ENCODE data around the gene TAF3. TPM values are rescaled to one million over a fixed set of nuclear protein-coding genes. Genes with fewer than 3 reads are reported as not detected.

Gene TAF3
- polyA plus RNA-seq, 1 of the 3 experiments (the other 2 are of a cell fraction), result 2.4 TPM

- Histone ChIP-seq H2AFZ (ENCODE audit: low read depth) (no peak overlapping the region), H3K4me2 (no peak overlapping the region), H3K79me2 (ENCODE audit: insufficient read depth) (peaks cover 85% of the 10 kb centered on the region), H3K4me3 (ENCODE audit: low read depth in 2 of 2, low read length in 1 of 2) (no peak overlapping the region), H3K36me3 (replicated peaks in 1 of 2; ENCODE audit: control insufficient read depth in 1 of 2, insufficient read depth in 2 of 2, low read length in 1 of 2) (peaks cover 39 to 47% of the 10 kb centered on the region in 2 experiments), H4K20me1 (ENCODE audit: insufficient read depth) (peaks cover 47% of the 10 kb centered on the region), H3K9ac (no peak overlapping the region), H3K9me3 (no peaks in the 10 kb centered on the region), H3K9me2 (no peaks in the 10 kb centered on the region), H3K27ac (ENCODE audit: low read depth in 2 of 2, low read length in 1 of 2) (no peak overlapping the region), H3K4me1 (ENCODE audit: control insufficient read depth in 1 of 2, insufficient read depth in 2 of 2, low read depth in 1 of 2, low read length in 1 of 2) (peaks cover under 1 to 19% of the 10 kb centered on the region in 2 experiments), H3K27me3 (ENCODE audit: insufficient read depth) (no peaks in the 10 kb centered on the region), H3F3A (replicated peaks; ENCODE audit: insufficient read depth) (peaks cover 41% of the 10 kb centered on the region)
- TF ChIP-seq RXRA (IDR thresholded peaks at IDR 0.05; ENCODE audit: borderline replicate concordance, low read depth) (no peak), GATA2 (CRISPR knock-in tag; IDR thresholded peaks at IDR 0.05) (no peak), RFX5 (IDR thresholded peaks at IDR 0.05; ENCODE audit: low read length) (no peak), FOSL2 (IDR thresholded peaks at IDR 0.05; ENCODE audit: borderline replicate concordance, low read depth) (no peak), EZH2phosphoT487 (IDR thresholded peaks at IDR 0.05; ENCODE audit: borderline replicate concordance, low read depth) (no peak), TCF12 (IDR thresholded peaks at IDR 0.05) (no peak), YY1 (IDR thresholded peaks at IDR 0.05; ENCODE audit: low read depth) (no peak), CTCF (IDR thresholded peaks at IDR 0.05) (no peak), IRF3 (IDR thresholded peaks at IDR 0.05; ENCODE audit: low read depth, low read length) (no peak), SIN3A (IDR thresholded peaks at IDR 0.05; ENCODE audit: borderline replicate concordance, low read depth, low read length) (no peak)
- TF ChIP-seq, protein P1, sequence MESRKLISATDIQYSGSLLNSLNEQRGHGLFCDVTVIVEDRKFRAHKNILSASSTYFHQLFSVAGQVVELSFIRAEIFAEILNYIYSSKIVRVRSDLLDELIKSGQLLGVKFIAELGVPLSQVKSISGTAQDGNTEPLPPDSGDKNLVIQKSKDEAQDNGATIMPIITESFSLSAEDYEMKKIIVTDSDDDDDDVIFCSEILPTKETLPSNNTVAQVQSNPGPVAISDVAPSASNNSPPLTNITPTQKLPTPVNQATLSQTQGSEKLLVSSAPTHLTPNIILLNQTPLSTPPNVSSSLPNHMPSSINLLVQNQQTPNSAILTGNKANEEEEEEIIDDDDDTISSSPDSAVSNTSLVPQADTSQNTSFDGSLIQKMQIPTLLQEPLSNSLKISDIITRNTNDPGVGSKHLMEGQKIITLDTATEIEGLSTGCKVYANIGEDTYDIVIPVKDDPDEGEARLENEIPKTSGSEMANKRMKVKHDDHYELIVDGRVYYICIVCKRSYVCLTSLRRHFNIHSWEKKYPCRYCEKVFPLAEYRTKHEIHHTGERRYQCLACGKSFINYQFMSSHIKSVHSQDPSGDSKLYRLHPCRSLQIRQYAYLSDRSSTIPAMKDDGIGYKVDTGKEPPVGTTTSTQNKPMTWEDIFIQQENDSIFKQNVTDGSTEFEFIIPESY (IDR thresholded peaks at IDR 0.05; ENCODE audit: borderline replicate concordance, low read depth), result no peak
- ChIA-PET POLR2A (no interaction called here), CTCF (interaction anchor here (0.6 kb wide), 2 partner anchors 17 to 18 kb away, joined by 3 read pairs; no protein-coding TSS in a partner anchor)
- WGBS (ENCODE audit: low lambda C conversion rate), result 89% methylated on average over 4 of the region's 4 CpGs
- DNase-seq, result peak; percentile 20
Measured at GRCh38 chr10:7795605-7796004, 22.7 kb upstream of the TAF3 start.

DNA sequence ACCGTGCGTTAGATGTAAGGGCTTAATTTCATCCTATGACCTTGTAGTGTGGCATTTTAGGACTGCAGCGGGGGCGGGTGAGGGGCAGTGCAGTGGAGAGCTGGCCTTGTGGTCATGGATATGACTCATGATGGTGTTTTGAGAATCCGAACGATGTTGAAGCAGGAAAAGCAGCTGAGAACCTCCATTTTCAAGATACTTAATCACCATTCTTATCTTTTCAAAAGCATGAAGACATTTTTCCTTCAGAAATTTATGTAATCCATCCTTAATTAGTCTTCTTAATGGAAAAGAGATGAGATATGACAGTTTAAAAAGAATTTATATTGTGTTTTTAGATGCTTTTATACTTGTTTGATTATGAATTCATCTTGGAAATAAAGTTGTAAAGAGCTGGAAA lies 20.7 kb upstream of the TAF3 start:
- H3K4me3 ChIP-seq (ENCODE audit: low read depth in 2 of 2, low read length in 1 of 2), result peak overlapping the region in 1 of 2 experiments; percentile 0; a peak in 1 of 4 replicates
- H4K20me1 ChIP-seq (ENCODE audit: insufficient read depth), result peaks cover 29% of the 10 kb centered on the region
- H2AFZ ChIP-seq (ENCODE audit: low read depth), result no peak overlapping the region
- H3K36me3 ChIP-seq (replicated peaks in 1 of 2; ENCODE audit: control insufficient read depth in 1 of 2, insufficient read depth in 2 of 2, low read length in 1 of 2), result peaks cover 50 to 62% of the 10 kb centered on the region in 2 experiments
- no peaks in the 10 kb centered on the region for H3K9me3 ChIP-seq
- H3K4me2 ChIP-seq, result peak overlapping the region; percentile 34
- H3K4me1 ChIP-seq (ENCODE audit: control insufficient read depth in 1 of 2, insufficient read depth in 2 of 2, low read depth in 1 of 2, low read length in 1 of 2), result peaks cover 0 to 18% of the 10 kb centered on the region in 2 experiments
- H3F3A ChIP-seq (replicated peaks; ENCODE audit: insufficient read depth), result peaks cover 35% of the 10 kb centered on the region
- no peaks in the 10 kb centered on the region for H3K27me3 ChIP-seq (ENCODE audit: insufficient read depth)
- peaks cover 70% of the 10 kb centered on the region for H3K79me2 ChIP-seq (ENCODE audit: insufficient read depth)
- POLR2A ChIA-PET, result no interaction called here
- H3K9ac ChIP-seq, result peak overlapping the region; percentile 36; the same call in 1 of the 2 replicates
- CTCF ChIA-PET, result interaction anchor here (1.1 to 1.3 kb wide), 2 partner anchors 10 to 11 kb away, joined by 3 to 4 read pairs; partner anchors contain the start of genes ATP5F1C and KIN
- DNase-seq, result peak; percentile 17
- H3K27ac ChIP-seq (ENCODE audit: low read depth in 2 of 2, low read length in 1 of 2), result peak overlapping the region; percentile 13 to 88; a peak in 3 of 4 replicates
- H3K9me2 ChIP-seq, result no peaks in the 10 kb centered on the region
- 19% methylated on average over 6 of the region's 6 CpGs for WGBS (ENCODE audit: low lambda C conversion rate)
- TF ChIP-seq RCOR1 (IDR thresholded peaks at IDR 0.05; ENCODE audit: low read length), result no peak
- no peak for TF ChIP-seq SIN3A (IDR thresholded peaks at IDR 0.05; ENCODE audit: borderline replicate concordance, low read depth, low read length)
- TF ChIP-seq POLR2AphosphoS5 (IDR thresholded peaks at IDR 0.05; ENCODE audit: low read depth, low read length), result no peak
- no peak for TF ChIP-seq GABPA (IDR thresholded peaks at IDR 0.05; ENCODE audit: low read depth)
- TF ChIP-seq, protein P2, sequence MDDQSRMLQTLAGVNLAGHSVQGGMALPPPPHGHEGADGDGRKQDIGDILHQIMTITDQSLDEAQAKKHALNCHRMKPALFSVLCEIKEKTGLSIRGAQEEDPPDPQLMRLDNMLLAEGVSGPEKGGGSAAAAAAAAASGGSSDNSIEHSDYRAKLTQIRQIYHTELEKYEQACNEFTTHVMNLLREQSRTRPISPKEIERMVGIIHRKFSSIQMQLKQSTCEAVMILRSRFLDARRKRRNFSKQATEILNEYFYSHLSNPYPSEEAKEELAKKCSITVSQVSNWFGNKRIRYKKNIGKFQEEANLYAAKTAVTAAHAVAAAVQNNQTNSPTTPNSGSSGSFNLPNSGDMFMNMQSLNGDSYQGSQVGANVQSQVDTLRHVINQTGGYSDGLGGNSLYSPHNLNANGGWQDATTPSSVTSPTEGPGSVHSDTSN (IDR thresholded peaks at IDR 0.05), result peak; percentile 83
- TF ChIP-seq FOSL2 (IDR thresholded peaks at IDR 0.05; ENCODE audit: borderline replicate concordance, low read depth), result peak; percentile 92
- TF ChIP-seq, protein P3, sequence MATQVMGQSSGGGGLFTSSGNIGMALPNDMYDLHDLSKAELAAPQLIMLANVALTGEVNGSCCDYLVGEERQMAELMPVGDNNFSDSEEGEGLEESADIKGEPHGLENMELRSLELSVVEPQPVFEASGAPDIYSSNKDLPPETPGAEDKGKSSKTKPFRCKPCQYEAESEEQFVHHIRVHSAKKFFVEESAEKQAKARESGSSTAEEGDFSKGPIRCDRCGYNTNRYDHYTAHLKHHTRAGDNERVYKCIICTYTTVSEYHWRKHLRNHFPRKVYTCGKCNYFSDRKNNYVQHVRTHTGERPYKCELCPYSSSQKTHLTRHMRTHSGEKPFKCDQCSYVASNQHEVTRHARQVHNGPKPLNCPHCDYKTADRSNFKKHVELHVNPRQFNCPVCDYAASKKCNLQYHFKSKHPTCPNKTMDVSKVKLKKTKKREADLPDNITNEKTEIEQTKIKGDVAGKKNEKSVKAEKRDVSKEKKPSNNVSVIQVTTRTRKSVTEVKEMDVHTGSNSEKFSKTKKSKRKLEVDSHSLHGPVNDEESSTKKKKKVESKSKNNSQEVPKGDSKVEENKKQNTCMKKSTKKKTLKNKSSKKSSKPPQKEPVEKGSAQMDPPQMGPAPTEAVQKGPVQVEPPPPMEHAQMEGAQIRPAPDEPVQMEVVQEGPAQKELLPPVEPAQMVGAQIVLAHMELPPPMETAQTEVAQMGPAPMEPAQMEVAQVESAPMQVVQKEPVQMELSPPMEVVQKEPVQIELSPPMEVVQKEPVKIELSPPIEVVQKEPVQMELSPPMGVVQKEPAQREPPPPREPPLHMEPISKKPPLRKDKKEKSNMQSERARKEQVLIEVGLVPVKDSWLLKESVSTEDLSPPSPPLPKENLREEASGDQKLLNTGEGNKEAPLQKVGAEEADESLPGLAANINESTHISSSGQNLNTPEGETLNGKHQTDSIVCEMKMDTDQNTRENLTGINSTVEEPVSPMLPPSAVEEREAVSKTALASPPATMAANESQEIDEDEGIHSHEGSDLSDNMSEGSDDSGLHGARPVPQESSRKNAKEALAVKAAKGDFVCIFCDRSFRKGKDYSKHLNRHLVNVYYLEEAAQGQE (IDR thresholded peaks at IDR 0.05; ENCODE audit: low read depth, low read length), result no peak
- TF ChIP-seq NFIC (IDR thresholded peaks at IDR 0.05; ENCODE audit: borderline replicate concordance), result peak; percentile 55; the same call in 1 of the 2 replicates
- TF ChIP-seq TCF12 (IDR thresholded peaks at IDR 0.05), result peak; percentile 77
